SK-N-SH (cell line): ENCODE measurements around the gene APOOL. TPM values are rescaled to one million over a fixed set of nuclear protein-coding genes. Genes with fewer than 3 reads are reported as not detected.

Experiments used
- CTCF ChIA-PET: fragments of 300-600, 350-600 bp; formaldehyde crosslinking; extraction: SDS; loops from one replicate; lab custom pipeline; 2021; lab: Yijun Ruan, JAX
- POLR2A ChIA-PET: fragments of 350-600 bp; sonication (Branson Sonifier 250); formaldehyde crosslinking; extraction: SDS; loops from one replicate; lab custom pipeline; 2020; ENCODE audit warnings: antibody characterized with exemption, inconsistent platforms; lab: Yijun Ruan, JAX
- DNase-seq: peaks from one replicate; pipeline ENCODE4 v3.0.0; 2012
- H2AFZ ChIP-seq: fragments of 200-600 bp; sonication (generic); 2 replicates; pipeline ENCODE4 v1.8.1; 2016; ENCODE audit warnings: antibody characterized with exemption, mild to moderate bottlenecking, low read depth
- H3F3A ChIP-seq: fragments of 200-600 bp; sonication (generic); replicated peaks from 2 replicates; pipeline ENCODE3; 2016; ENCODE audit warnings: antibody characterized with exemption, mild to moderate bottlenecking; ENCODE audit not compliant: insufficient read depth
- H3K27ac ChIP-seq, 2 experiments: fragments of 200-500 bp in 1 of 2; fragments of 200-600 bp in 1 of 2; sonication (Bioruptor generic) in 1 of 2; sonication (generic), shearing (Covaris generic) in 1 of 2; 2 replicates each; pipeline versions ENCODE4 v1.5.1 to v1.6.1; 2014 to 2016; ENCODE audit warnings: low read depth in 2 of 2, inconsistent platforms in 1 of 2, low read length in 1 of 2, mild to moderate bottlenecking in 1 of 2, mixed read lengths in 1 of 2
- H3K27me3 ChIP-seq: fragments of 200-600 bp; sonication (generic), shearing (Covaris generic); 2 replicates; pipeline ENCODE4 v1.6.1; 2016; ENCODE audit warnings: mixed run types; ENCODE audit not compliant: insufficient read depth
- H3K36me3 ChIP-seq, 2 experiments: fragments of 200-500 bp in 1 of 2; fragments of 200-600 bp in 1 of 2; sonication (Bioruptor generic) in 1 of 2; sonication (generic) in 1 of 2; replicated peaks in 1 of 2; 2 replicates each; pipeline versions ENCODE3 to v1.5.1; 2014 to 2016; ENCODE audit warnings: low read length in 1 of 2, mild to moderate bottlenecking in 1 of 2; ENCODE audit not compliant: insufficient read depth in 2 of 2, control insufficient read depth in 1 of 2
- H3K4me1 ChIP-seq, 2 experiments: fragments of 200-500 bp in 1 of 2; fragments of 200-600 bp in 1 of 2; sonication (Bioruptor generic) in 1 of 2; sonication (generic), shearing (Covaris generic) in 1 of 2; 2 replicates each; pipeline versions ENCODE4 v1.5.1 to v1.6.1; 2014 to 2016; ENCODE audit warnings: low read depth in 1 of 2, low read length in 1 of 2, mixed run types in 1 of 2; ENCODE audit not compliant: insufficient read depth in 2 of 2, control insufficient read depth in 1 of 2
- H3K4me2 ChIP-seq: fragments of 200-600 bp; sonication (generic), shearing (Covaris generic); 2 replicates; pipeline ENCODE4 v1.6.1; 2017; ENCODE audit warnings: mixed run types
- H3K4me3 ChIP-seq, 2 experiments: fragments of 200-500 bp in 1 of 2; fragments of 200-600 bp in 1 of 2; sonication (Bioruptor generic) in 1 of 2; sonication (generic), shearing (Covaris generic) in 1 of 2; 2 replicates each; pipeline versions ENCODE4 v1.5.1 to v1.8.1; 2014 to 2016; ENCODE audit warnings: low read depth in 2 of 2, inconsistent platforms in 1 of 2, low read length in 1 of 2, mild to moderate bottlenecking in 1 of 2, mixed read lengths in 1 of 2, moderate library complexity in 1 of 2
- H3K79me2 ChIP-seq: fragments of 200-600 bp; sonication (generic); 2 replicates; pipeline ENCODE4 v1.8.1; 2017; ENCODE audit warnings: mild to moderate bottlenecking; ENCODE audit not compliant: insufficient read depth
- H3K9ac ChIP-seq: fragments of 200-600 bp; sonication (generic); 2 replicates; pipeline ENCODE4 v1.6.1; 2017; ENCODE audit warnings: mixed run types
- H3K9me2 ChIP-seq: fragments of 200-600 bp; sonication (generic); 2 replicates; pipeline ENCODE4 v1.6.1; 2017; ENCODE audit warnings: mixed run types
- H3K9me3 ChIP-seq: fragments of 200-600 bp; sonication (generic); 2 replicates; pipeline ENCODE4 v1.6.1; 2017; ENCODE audit warnings: mixed run types, mild to moderate bottlenecking, moderate library complexity
- H4K20me1 ChIP-seq: fragments of 200-600 bp; sonication (generic); 2 replicates; pipeline ENCODE4 v1.6.1; 2017; ENCODE audit warnings: mild to moderate bottlenecking, mixed run types; ENCODE audit not compliant: insufficient read depth
- CTCF ChIP-seq: fragments of 200-600 bp; sonication (generic); IDR thresholded peaks from 2 replicates; pipeline ENCODE4 v1.6.1; 2017; ENCODE audit warnings: antibody characterized with exemption, mild to moderate bottlenecking, moderate library complexity
- ELF1 ChIP-seq: IDR thresholded peaks from 2 replicates; pipeline ENCODE4 v1.4.0; 2012
- EZH2phosphoT487 ChIP-seq: fragments of 200-600 bp; sonication (generic); IDR thresholded peaks from 2 replicates; pipeline ENCODE4 v1.6.1; 2017; ENCODE audit warnings: low read depth, mixed run types, mild to moderate bottlenecking, antibody characterized with exemption, moderate library complexity, borderline replicate concordance
- FOSL2 ChIP-seq: IDR thresholded peaks from 2 replicates; pipeline ENCODE4 v1.4.0; 2012; ENCODE audit warnings: low read depth, mild to moderate bottlenecking, moderate library complexity, borderline replicate concordance
- FOXJ3 ChIP-seq: sonication (generic); formaldehyde crosslinking; IDR thresholded peaks from 2 replicates; pipeline ENCODE4 v1.5.1; 2020; ENCODE audit warnings: mild to moderate bottlenecking, missing genetic modification reagents
- FOXM1 ChIP-seq: IDR thresholded peaks from 2 replicates; pipeline ENCODE4 v1.4.0; 2012; ENCODE audit warnings: low read depth, mild to moderate bottlenecking
- MXI1 ChIP-seq: IDR thresholded peaks from 2 replicates; pipeline ENCODE4 v1.6.1; 2012; ENCODE audit warnings: mild to moderate bottlenecking, low read depth, low read length, improper control_type of control experiment
- NFIC ChIP-seq: IDR thresholded peaks from 2 replicates; pipeline ENCODE4 v1.4.0; 2012; ENCODE audit warnings: borderline replicate concordance
- POLR2AphosphoS5 ChIP-seq: IDR thresholded peaks from 2 replicates; pipeline ENCODE4 v1.6.1; 2012; ENCODE audit warnings: low read depth, low read length
- RAD21 ChIP-seq: IDR thresholded peaks from 2 replicates; pipeline ENCODE4 v1.6.1; 2012; ENCODE audit warnings: mild to moderate bottlenecking, low read length
- RCOR1 ChIP-seq: fragments of 150-350 bp; IDR thresholded peaks from 2 replicates; pipeline ENCODE4 v1.6.1; 2017; ENCODE audit warnings: antibody characterized with exemption, low read length
- REST ChIP-seq: IDR thresholded peaks from 2 replicates; pipeline ENCODE4 v1.6.1; 2012; ENCODE audit warnings: mild to moderate bottlenecking, low read depth, low read length, moderate library complexity
- RXRA ChIP-seq: IDR thresholded peaks from 2 replicates; pipeline ENCODE4 v1.4.0; 2012; ENCODE audit warnings: low read depth, mild to moderate bottlenecking, borderline replicate concordance
- SIN3A ChIP-seq: IDR thresholded peaks from 2 replicates; pipeline ENCODE4 v1.6.1; 2012; ENCODE audit warnings: low read depth, mild to moderate bottlenecking, low read length, moderate library complexity, borderline replicate concordance
- TCF12 ChIP-seq: IDR thresholded peaks from 2 replicates; pipeline ENCODE4 v1.4.0; 2012
- TEAD4 ChIP-seq: IDR thresholded peaks from 2 replicates; pipeline ENCODE4 v1.4.0; 2012; ENCODE audit warnings: mild to moderate bottlenecking, borderline replicate concordance; ENCODE audit not compliant: insufficient read depth
- USF1 ChIP-seq: IDR thresholded peaks from 2 replicates; pipeline ENCODE4 v1.4.0; 2012; ENCODE audit warnings: low read depth, borderline replicate concordance
- ZBTB33 ChIP-seq: IDR thresholded peaks from 2 replicates; pipeline ENCODE4 v1.4.0; 2012; ENCODE audit warnings: low read depth, borderline replicate concordance
- WGBS: methylation state at CpG from one replicate; pipeline ENCODE4 v1.1.6; 2017; ENCODE audit warnings: low lambda C conversion rate; 5-methylcytosine and 5-hydroxymethylcytosine counted together
- polyA plus RNA-seq, 3 experiments: library from polyadenylated mRNA; depleted of rRNA; stranded (reverse); fragments of >200 nt; gene quantifications; 2 replicates each; pipeline ENCODE4 v1.2.3, GENCODE V29; 2012

The APOOL gene
- polyA plus RNA-seq, 1 of the 3 experiments (the other 2 are of a cell fraction) = 2.4 TPM

- POLR2A ChIA-PET = no interaction called here
These were observed 20.9 kb downstream of the APOOL start for GRCh38 chrX:85024562-85024961.

GRCh38 chrX:85026170-85026569 lies 22.5 kb downstream of the APOOL start:
- CTCF ChIA-PET = no interaction called here
- no peak overlapping the region for H3K4me3 ChIP-seq
- no peak for TF ChIP-seq REST
- no peak for TF ChIP-seq SIN3A
- TF ChIP-seq MXI1 = no peak
- no peak for TF ChIP-seq FOXM1
- no peak for TF ChIP-seq FOXJ3 (CRISPR knock-in tag)
- TF ChIP-seq EZH2phosphoT487 = no peak
- TF ChIP-seq ELF1 = no peak
- TF ChIP-seq RCOR1 = no peak
- TF ChIP-seq CTCF = no peak
- TF ChIP-seq POLR2AphosphoS5 = no peak
- no peak for TF ChIP-seq RAD21
- TF ChIP-seq FOSL2 = no peak

More at GRCh38 chrX:85024562-85024961, 20.9 kb downstream of the APOOL start:
- Histone ChIP-seq H3K9me3 (no peaks in the 10 kb centered on the region), H3K4me1 (no peaks in the 10 kb centered on the region), H3K4me2 (no peak overlapping the region), H3K9ac (no peak overlapping the region), H3K9me2 (no peaks in the 10 kb centered on the region), H3K27me3 (no peaks in the 10 kb centered on the region), H3K4me3 (no peak overlapping the region), H3F3A (no peaks in the 10 kb centered on the region), H2AFZ (no peak overlapping the region), H3K36me3 (no peaks in the 10 kb centered on the region), H3K79me2 (peaks cover 21% of the 10 kb centered on the region; the same call in 1 of the 2 replicates), H3K27ac (no peak overlapping the region), H4K20me1 (no peaks in the 10 kb centered on the region)
- no peak for DNase-seq
- CTCF ChIA-PET = no interaction called here
- WGBS = 86% methylated on average over 3 of the region's 3 CpGs
- TF ChIP-seq TCF12 = no peak
- TF ChIP-seq TEAD4 = no peak
- TF ChIP-seq ZBTB33 = no peak
- TF ChIP-seq NFIC = no peak
- no peak for TF ChIP-seq RCOR1
- TF ChIP-seq EZH2phosphoT487 = no peak
- no peak for TF ChIP-seq MXI1
- TF ChIP-seq USF1 = no peak
- TF ChIP-seq FOXM1 = no peak
- TF ChIP-seq RXRA = no peak
- TF ChIP-seq ELF1 = no peak

More at GRCh38 chrX:85026170-85026569, 22.5 kb downstream of the APOOL start:
- H3K4me2 ChIP-seq = no peak overlapping the region
- no peaks in the 10 kb centered on the region for H3K4me1 ChIP-seq
- no peak overlapping the region for H2AFZ ChIP-seq
- H3K9me3 ChIP-seq = no peaks in the 10 kb centered on the region
- peaks cover 17% of the 10 kb centered on the region; the same call in 1 of the 2 replicates for H3K79me2 ChIP-seq
- POLR2A ChIA-PET = no interaction called here
- no peaks in the 10 kb centered on the region for H4K20me1 ChIP-seq
- H3K9ac ChIP-seq = no peak overlapping the region
- no peaks in the 10 kb centered on the region for H3K27me3 ChIP-seq
- no peaks in the 10 kb centered on the region for H3F3A ChIP-seq
- no peaks in the 10 kb centered on the region for H3K36me3 ChIP-seq
- H3K27ac ChIP-seq = no peak overlapping the region
- no peak for DNase-seq
- no peaks in the 10 kb centered on the region for H3K9me2 ChIP-seq
